Measurements from ENCODE around the gene RGR.

RGR gene

GRCh38 chr10:84261236-84261915 is 16.5 kb downstream of the RGR start:
- in situ Hi-C loops (cut with HindIII; ENCODE audit: low pct_ligation_motif_present, low sequenced_read_pairs) = loop anchor here (25.0 kb wide), 1 partner anchor 276 kb away; no protein-coding TSS in a partner anchor
- no peaks in the 10 kb centered on the region for H3K27me3 ChIP-seq (replicated peaks)
- no peak for DNase-seq

GRCh38 chr10:84262190-84262956 is 17.5 kb downstream of the RGR start:
- H3K4me3 ChIP-seq (ENCODE audit: low read depth, low read length) = no peak overlapping the region
- H3K27me3 ChIP-seq (replicated peaks) = no peaks in the 10 kb centered on the region
- no peak overlapping the region for H3K27ac ChIP-seq
- in situ Hi-C loops (cut with HindIII; ENCODE audit: low pct_ligation_motif_present, low sequenced_read_pairs) = loop anchor here (25.0 kb wide), 1 partner anchor 275 kb away; no protein-coding TSS in a partner anchor
- no peak for DNase-seq
- no peaks in the 10 kb centered on the region for H3K36me3 ChIP-seq (replicated peaks)
- no peak for TF ChIP-seq CTCF (IDR thresholded peaks at IDR 0.05; ENCODE audit: low read depth, low read length, missing control alignments)

More at GRCh38 chr10:84261236-84261915, 16.5 kb downstream of the RGR start:
- TF ChIP-seq CTCF (IDR thresholded peaks at IDR 0.05; ENCODE audit: low read depth, low read length, missing control alignments) = no peak
- Histone ChIP-seq H3K27ac (no peak overlapping the region), H3K36me3 (replicated peaks) (no peaks in the 10 kb centered on the region), H3K4me3 (ENCODE audit: low read depth, low read length) (no peak overlapping the region)

GRCh38 chr10:84263716-84264115 is 18.9 kb downstream of the RGR start:
- no peak for DNase-seq
- Histone ChIP-seq H3K36me3 (replicated peaks) (no peaks in the 10 kb centered on the region), H3K27ac (no peak overlapping the region), H3K27me3 (replicated peaks) (no peaks in the 10 kb centered on the region), H3K4me3 (ENCODE audit: low read depth, low read length) (no peak overlapping the region)
- in situ Hi-C loops (cut with HindIII; ENCODE audit: low pct_ligation_motif_present, low sequenced_read_pairs) = loop anchor here (25.0 kb wide), 1 partner anchor 274 kb away; no protein-coding TSS in a partner anchor
- TF ChIP-seq CTCF (IDR thresholded peaks at IDR 0.05; ENCODE audit: low read depth, low read length, missing control alignments) = no peak

GRCh38 chr10:84264611-84265141 is 19.8 kb downstream of the RGR start:
- TF ChIP-seq CTCF (IDR thresholded peaks at IDR 0.05; ENCODE audit: low read depth, low read length, missing control alignments) = peak; percentile 97
- in situ Hi-C loops (cut with HindIII; ENCODE audit: low pct_ligation_motif_present, low sequenced_read_pairs) = loop anchor here (25.0 kb wide), 1 partner anchor 273 kb away; no protein-coding TSS in a partner anchor
- H3K36me3 ChIP-seq (replicated peaks) = no peaks in the 10 kb centered on the region
- H3K4me3 ChIP-seq (ENCODE audit: low read depth, low read length) = no peak overlapping the region
- no peak overlapping the region for H3K27ac ChIP-seq
- H3K27me3 ChIP-seq (replicated peaks) = no peaks in the 10 kb centered on the region
- peak; percentile 71 for DNase-seq

GRCh38 chr10:84265418-84265817 is 20.6 kb downstream of the RGR start:
- no peak overlapping the region for H3K27ac ChIP-seq
- no peak for TF ChIP-seq CTCF (IDR thresholded peaks at IDR 0.05; ENCODE audit: low read depth, low read length, missing control alignments)
- H3K36me3 ChIP-seq (replicated peaks) = no peaks in the 10 kb centered on the region
- DNase-seq = no peak
- no peak overlapping the region for H3K4me3 ChIP-seq (ENCODE audit: low read depth, low read length)
- in situ Hi-C loops (cut with HindIII; ENCODE audit: low pct_ligation_motif_present, low sequenced_read_pairs) = loop anchor here (25.0 kb wide), 1 partner anchor 272 kb away; no protein-coding TSS in a partner anchor
- H3K27me3 ChIP-seq (replicated peaks) = no peaks in the 10 kb centered on the region

All from brain microvascular endothelial cell (primary cell).